H9 (cell line): ENCODE data around the gene MSI1. TPM values are rescaled to one million over a fixed set of nuclear protein-coding genes. Genes with fewer than 3 reads are reported as not detected.

Source experiments
- DNase-seq: peaks from one replicate; pipeline ENCODE4 v3.0.0-alpha.2; 2017
- H2AFZ ChIP-seq: one replicate; pipeline ENCODE4 v1.6.1; 2013; ENCODE audit warnings: mild to moderate bottlenecking, low read length, control low read depth, moderate library complexity
- H2AK5ac ChIP-seq: 2 replicates; pipeline ENCODE4 v1.6.1; 2013; ENCODE audit warnings: low read length, control low read depth, mixed read lengths; ENCODE audit not compliant: insufficient read length
- H2BK120ac ChIP-seq: one replicate; pipeline ENCODE4 v1.6.1; 2013; ENCODE audit warnings: low read depth, mild to moderate bottlenecking, low read length, control low read depth, inconsistent platforms; ENCODE audit not compliant: poor library complexity, severe bottlenecking
- H2BK12ac ChIP-seq: 2 replicates; pipeline ENCODE4 v1.6.1; 2013; ENCODE audit warnings: low read length, control low read depth, mixed read lengths, low read depth; ENCODE audit not compliant: insufficient read length
- H2BK15ac ChIP-seq: 2 replicates; pipeline ENCODE4 v1.6.1; 2013; ENCODE audit warnings: low read depth, low read length, control low read depth
- H2BK20ac ChIP-seq: one replicate; pipeline ENCODE4 v1.6.1; 2013; ENCODE audit warnings: low read depth, mild to moderate bottlenecking, low read length, control low read depth, inconsistent platforms; ENCODE audit not compliant: poor library complexity, severe bottlenecking
- H2BK5ac ChIP-seq: 2 replicates; pipeline ENCODE4 v1.6.1; 2013; ENCODE audit warnings: low read length, control low read depth, mixed read lengths; ENCODE audit not compliant: insufficient read length
- H3K14ac ChIP-seq: 2 replicates; pipeline ENCODE4 v1.6.1; 2013; ENCODE audit warnings: low read length, control low read depth; ENCODE audit not compliant: insufficient read depth
- H3K18ac ChIP-seq: 2 replicates; pipeline ENCODE4 v1.6.1; 2013; ENCODE audit warnings: low read depth, mild to moderate bottlenecking, mixed read lengths, low read length, control low read depth; ENCODE audit not compliant: insufficient read length
- H3K23ac ChIP-seq: 2 replicates; pipeline ENCODE4 v1.6.1; 2013; ENCODE audit warnings: low read length, control low read depth, mixed read lengths, low read depth; ENCODE audit not compliant: insufficient read length
- H3K23me2 ChIP-seq: 2 replicates; pipeline ENCODE4 v1.6.1; 2013; ENCODE audit warnings: low read depth, mild to moderate bottlenecking, mixed read lengths, low read length, control low read depth; ENCODE audit not compliant: insufficient read length, poor library complexity, severe bottlenecking
- H3K27ac ChIP-seq: 2 replicates; pipeline ENCODE4 v1.5.1; 2013; ENCODE audit warnings: low read length, control low read depth, mixed read lengths, low read depth; ENCODE audit not compliant: insufficient read length
- H3K27me3 ChIP-seq: 2 replicates; pipeline ENCODE4 v1.6.1; 2013; ENCODE audit warnings: low read length, control low read depth, inconsistent platforms; ENCODE audit not compliant: insufficient read depth
- H3K4ac ChIP-seq: 2 replicates; pipeline ENCODE4 v1.6.1; 2013; ENCODE audit warnings: low read depth, mild to moderate bottlenecking, control low read depth, inconsistent platforms, low read length, moderate library complexity
- H3K4me1 ChIP-seq: 2 replicates; pipeline ENCODE4 v1.6.1; 2013; ENCODE audit warnings: low read length, control low read depth, inconsistent platforms; ENCODE audit not compliant: insufficient read depth
- H3K4me2 ChIP-seq: 2 replicates; pipeline ENCODE4 v1.6.1; 2013; ENCODE audit warnings: low read length, control low read depth, mixed read lengths; ENCODE audit not compliant: insufficient read length, insufficient read depth
- H3K56ac ChIP-seq: 2 replicates; pipeline ENCODE4 v1.6.1; 2013; ENCODE audit warnings: low read depth, mild to moderate bottlenecking, mixed read lengths, low read length, control low read depth; ENCODE audit not compliant: insufficient read length
- H3K79me1 ChIP-seq: 2 replicates; pipeline ENCODE4 v1.6.1; 2013; ENCODE audit warnings: low read depth, mild to moderate bottlenecking, moderate library complexity, low read length, control low read depth, inconsistent platforms; ENCODE audit not compliant: insufficient read depth, poor library complexity, severe bottlenecking
- H3K79me2 ChIP-seq: 2 replicates; pipeline ENCODE4 v1.6.1; 2013; ENCODE audit warnings: low read length, control low read depth, inconsistent platforms; ENCODE audit not compliant: insufficient read depth
- H3K9ac ChIP-seq: 2 replicates; pipeline ENCODE4 v1.6.1; 2013; ENCODE audit warnings: low read length, control low read depth, mixed read lengths; ENCODE audit not compliant: insufficient read length; ENCODE audit errors: extremely low read depth
- H3K9me3 ChIP-seq: one replicate; pipeline ENCODE4 v1.6.1; 2013; ENCODE audit warnings: low read depth, low read length, inconsistent platforms; ENCODE audit not compliant: control insufficient read depth
- H3T11ph ChIP-seq: one replicate; pipeline ENCODE4 v1.6.1; 2013; ENCODE audit warnings: mild to moderate bottlenecking, low read length, control low read depth, inconsistent platforms
- H4K20me1 ChIP-seq: one replicate; pipeline ENCODE4 v1.6.1; 2013; ENCODE audit not compliant: control insufficient read depth, insufficient read length, insufficient read depth
- H4K5ac ChIP-seq: 2 replicates; pipeline ENCODE4 v1.6.1; 2013; ENCODE audit warnings: low read depth, mild to moderate bottlenecking, mixed read lengths, low read length, control low read depth; ENCODE audit not compliant: insufficient read length
- H4K8ac ChIP-seq: replicated peaks from 2 replicates; pipeline ENCODE4 v1.6.1; 2013; ENCODE audit warnings: low read length, control low read depth, mixed read lengths, low read depth; ENCODE audit not compliant: insufficient read length
- H4K91ac ChIP-seq: 2 replicates; pipeline ENCODE4 v1.6.1; 2013; ENCODE audit warnings: low read depth, mild to moderate bottlenecking, moderate library complexity, mixed read lengths, low read length, control low read depth; ENCODE audit not compliant: insufficient read length
- H3K27ac Mint-ChIP-seq, 3 experiments: 2 replicates in 2 of 3; 3 replicates in 1 of 3; pipeline ENCODE4 v1.8.0; 2020 to 2021; ENCODE audit warnings: mixed read lengths in 3 of 3, mild to moderate bottlenecking in 1 of 3, moderate library complexity in 1 of 3
- H3K27me3 Mint-ChIP-seq: 2 replicates; pipeline ENCODE4 v1.8.0; 2021; ENCODE audit warnings: low read depth, mild to moderate bottlenecking, moderate library complexity, mixed read lengths
- H3K36me3 Mint-ChIP-seq, 3 experiments: 2 replicates in 2 of 3; 3 replicates in 1 of 3; pipeline ENCODE4 v1.8.0; 2020 to 2021; ENCODE audit warnings: low read depth in 3 of 3, mixed read lengths in 3 of 3; ENCODE audit not compliant: insufficient read depth in 1 of 3
- H3K4me1 Mint-ChIP-seq, 2 experiments: 2 replicates each; pipeline ENCODE4 v1.8.0; 2020; ENCODE audit warnings: mixed read lengths in 2 of 2
- H3K4me3 Mint-ChIP-seq, 2 experiments: 2 replicates in 1 of 2; 3 replicates in 1 of 2; pipeline ENCODE4 v1.8.0; 2020 to 2021; ENCODE audit warnings: mild to moderate bottlenecking in 2 of 2, mixed read lengths in 2 of 2, moderate library complexity in 1 of 2
- H3K9me3 Mint-ChIP-seq, 2 experiments: 2 replicates in 1 of 2; 3 replicates in 1 of 2; pipeline ENCODE4 v1.8.0; 2020; ENCODE audit warnings: mild to moderate bottlenecking in 2 of 2, mixed read lengths in 2 of 2, moderate library complexity in 1 of 2
- CTCF ChIP-seq: fragments of 200-600 bp; sonication (generic); conservative IDR thresholded peaks from 3 replicates; pipeline ENCODE4 v1.8.0; 2021; ENCODE audit warnings: antibody characterized with exemption, mild to moderate bottlenecking
- WGBS: extraction: QIAGEN DNeasy Blood & Tissue Kit; methylation state at CpG from one replicate; pipeline ENCODE4 v1.1.7; 2013; ENCODE audit warnings: missing lambda C conversion rate, low lambda C conversion rate, mixed read lengths; ENCODE audit not compliant: insufficient read length; ENCODE audit errors: extremely low coverage; 5-methylcytosine and 5-hydroxymethylcytosine counted together
- total RNA-seq: library from RNA; stranded (reverse); gene quantifications from 2 replicates; pipeline ENCODE4 v1.2.1, GENCODE V29; 2021

Gene MSI1
- total RNA-seq, 1 experiment from 2014 or later: 91.5 TPM

GRCh38 chr12:120373683-120374082, 4.7 kb upstream of the MSI1 start:
- Histone ChIP-seq H2BK120ac (no peak overlapping the region), H3K4ac (no peak overlapping the region), H3K27me3 (peaks cover 7% of the 10 kb centered on the region; the same call in 1 of the 2 replicates), H2BK20ac (no peak overlapping the region), H3T11ph (no peak overlapping the region), H3K14ac (no peak overlapping the region), H3K9ac (no peak overlapping the region), H4K91ac (no peak overlapping the region), H3K79me1 (no peaks in the 10 kb centered on the region), H3K23me2 (peaks cover 10% of the 10 kb centered on the region), H3K4me2 (no peak overlapping the region), H3K4me1 (peaks cover 10% of the 10 kb centered on the region; the same call in 1 of the 2 replicates), H2BK15ac (no peak overlapping the region), H3K18ac (no peak overlapping the region), H2AK5ac (no peak overlapping the region), H3K56ac (no peak overlapping the region), H3K23ac (no peak overlapping the region), H3K9me3 (no peaks in the 10 kb centered on the region), H3K79me2 (no peaks in the 10 kb centered on the region), H3K27ac (no peak overlapping the region), H4K20me1 (no peaks in the 10 kb centered on the region), H2AFZ (no peak overlapping the region), H2BK5ac (no peak overlapping the region), H2BK12ac (no peak overlapping the region), H4K5ac (no peak overlapping the region), H4K8ac (no peak overlapping the region)
- H3K4me3 Mint-ChIP-seq: no peak overlapping the region
- H3K27me3 Mint-ChIP-seq: peaks cover 47% of the 10 kb centered on the region
- H3K36me3 Mint-ChIP-seq: peaks cover 0 to 5% (median 0%) of the 10 kb centered on the region in 3 experiments; a peak in 2 of 7 replicates
- no CpG with 5 or more reads among the region's 8 CpGs for WGBS
- no peak for TF ChIP-seq CTCF
- no peak for DNase-seq
- H3K4me1 Mint-ChIP-seq: peaks cover 53 to 56% of the 10 kb centered on the region in 2 experiments
- no peak overlapping the region for H3K27ac Mint-ChIP-seq
- no peaks in the 10 kb centered on the region for H3K9me3 Mint-ChIP-seq
